HG03159 (cell line): Measurements from ENCODE around the gene PPP4R4.

Experiments used
- ATAC-seq: cut with Tn5 transposase; IDR thresholded peaks from one replicate; pipeline ENCODE4 v1.9.1; 2021; ENCODE audit warnings: mild to moderate bottlenecking, moderate library complexity; ENCODE audit not compliant: unreplicated experiment

The PPP4R4 gene

GRCh38 chr14:94173885-94174603 is at the start of gene PPP4R4:
Gene PPP4R4 (plus strand): TSS chr14:94174322. CDS start chr14:94174466, 144 bp downstream.
- peak; percentile 85 for ATAC-seq

GRCh38 chr14:94124582-94125377 is 49.3 kb upstream of the PPP4R4 start:
- ATAC-seq = no peak

GRCh38 chr14:94125659-94126418 is 48.3 kb upstream of the PPP4R4 start:
- ATAC-seq = no peak

- no peak for ATAC-seq
These were observed 47.8 kb upstream of the PPP4R4 start for GRCh38 chr14:94126419-94126677.

GRCh38 chr14:94126800-94127199 is 47.3 kb upstream of the PPP4R4 start:
- no peak for ATAC-seq

GRCh38 chr14:94127330-94127729 is 46.8 kb upstream of the PPP4R4 start:
- ATAC-seq = no peak

GRCh38 chr14:94128216-94128839 is 45.8 kb upstream of the PPP4R4 start:
- no peak for ATAC-seq

- ATAC-seq = peak; percentile 97
These were observed 44.9 kb upstream of the PPP4R4 start, which contains the start of gene IFI27L2 for GRCh38 chr14:94129111-94129757. Gene IFI27L2 (minus strand): TSS chr14:94129604. CDS start chr14:94129564, 40 bp downstream.

GRCh38 chr14:94129758-94130414 is 44.2 kb upstream of the PPP4R4 start:
- no peak for ATAC-seq

- ATAC-seq = no peak
These were observed 41.7 kb upstream of the PPP4R4 start for GRCh38 chr14:94132285-94132887.

GRCh38 chr14:94135476-94135875 is 38.6 kb upstream of the PPP4R4 start:
- no peak for ATAC-seq

GRCh38 chr14:94136575-94137331 is 37.4 kb upstream of the PPP4R4 start:
- ATAC-seq = peak; percentile 76

GRCh38 chr14:94138251-94138650 is 35.9 kb upstream of the PPP4R4 start:
- ATAC-seq = no peak

- ATAC-seq = no peak
These were observed 35.1 kb upstream of the PPP4R4 start for GRCh38 chr14:94139006-94139405.

- ATAC-seq = no peak
These were observed 34.7 kb upstream of the PPP4R4 start for GRCh38 chr14:94139421-94139820.

GRCh38 chr14:94142247-94142646 is 31.9 kb upstream of the PPP4R4 start:
- ATAC-seq = no peak

- no peak for ATAC-seq
These were observed 31.3 kb upstream of the PPP4R4 start for GRCh38 chr14:94142836-94143235.

- no peak for ATAC-seq
These were observed 30.9 kb upstream of the PPP4R4 start for GRCh38 chr14:94143239-94143638.

GRCh38 chr14:94143711-94144110 is 30.4 kb upstream of the PPP4R4 start:
- ATAC-seq = no peak
